Measurements from ENCODE around the gene MARF1.

GRCh38 chr16:15616012-15616411 lies 26.9 kb downstream of the MARF1 start:
- TF ChIP-seq POLR2A (IDR thresholded peaks at IDR 0.05) (no peak), CTCF (IDR thresholded peaks at IDR 0.05) (no peak)

Data from esophagus squamous epithelium (tissue), 4 donors.